K562 (cell line): ENCODE data around the gene SEPTIN1. TPM values are rescaled to one million over a fixed set of nuclear protein-coding genes. Genes with fewer than 3 reads are reported as not detected.
A peak's percentile ranks its signal among the peaks of the same experiment; 100 is the strongest.

Source experiments
- ATF4 ChIP-seq: fragments of 450-650 bp; formaldehyde crosslinking; IDR thresholded peaks from 2 replicates; pipeline ENCODE4 v1.4.0; 2022; ENCODE audit warnings: mild to moderate bottlenecking, moderate library complexity
- EGR1 ChIP-seq: fragments of 450-650 bp; conservative IDR thresholded peaks from 2 replicates; pipeline ENCODE4 v1.6.1; 2017; ENCODE audit warnings: mild to moderate bottlenecking
- EP300 ChIP-seq: IDR thresholded peaks from 2 replicates; pipeline ENCODE4 v1.6.1; 2012; ENCODE audit warnings: low read length, improper control_type of control experiment
- ETS2 ChIP-seq: IDR thresholded peaks from 2 replicates; pipeline ENCODE4 v1.6.1; 2016; ENCODE audit warnings: borderline replicate concordance, missing genetic modification characterization, mild to moderate bottlenecking, moderate library complexity, missing compliant biosample characterization; ENCODE audit not compliant: poor library complexity, severe bottlenecking
- GTF3C2 ChIP-seq: IDR thresholded peaks from 3 replicates; pipeline ENCODE4 v1.6.1; 2011; ENCODE audit warnings: borderline replicate concordance, mild to moderate bottlenecking, moderate library complexity; ENCODE audit not compliant: insufficient read length; ENCODE audit errors: extremely low read depth
- ID3 ChIP-seq, 2 experiments: fragments of 250-450 bp in 1 of 2; fragments of 450-650 bp in 1 of 2; sonication (Bioruptor Pico) in 1 of 2; IDR thresholded peaks; 2 replicates each; pipeline versions ENCODE4 v1.6.1 to v1.8.0; 2016 to 2021; ENCODE audit warnings: mild to moderate bottlenecking in 2 of 2, moderate library complexity in 2 of 2, missing compliant biosample characterization in 1 of 2, missing genetic modification characterization in 1 of 2
- MCM7 ChIP-seq, 2 experiments: fragments of 450-650 bp; IDR thresholded peaks; 2 replicates each; pipeline ENCODE4 v1.6.1; 2016 to 2018
- PRMT5 ChIP-seq: sonication (generic); formaldehyde crosslinking; IDR thresholded peaks from 2 replicates; pipeline ENCODE4 v1.5.0; 2020; ENCODE audit warnings: missing genetic modification reagents
- RBM17 ChIP-seq: fragments of 200-400 bp; formaldehyde crosslinking; IDR thresholded peaks from 2 replicates; pipeline ENCODE4 v1.6.1; 2017; ENCODE audit warnings: low read depth, mild to moderate bottlenecking, low read length, borderline replicate concordance
- SPI1 ChIP-seq: IDR thresholded peaks from 2 replicates; pipeline ENCODE4 v1.6.1; 2011; ENCODE audit warnings: low read depth, low read length, control low read depth, borderline replicate concordance
- ZNF12 ChIP-seq: sonication (generic); formaldehyde crosslinking; IDR thresholded peaks from 2 replicates; pipeline ENCODE4 v1.4.0; 2020; ENCODE audit warnings: mild to moderate bottlenecking, missing genetic modification reagents
- ZNF143 ChIP-seq: sonication (generic); formaldehyde crosslinking; IDR thresholded peaks from 2 replicates; pipeline ENCODE4 v1.9.0; 2022; ENCODE audit warnings: mild to moderate bottlenecking, missing genetic modification reagents
- polyA plus RNA-seq, 8 experiments: library from polyadenylated mRNA; depleted of rRNA in 4 of 8; stranded (reverse) in 5 of 8; unstranded in 3 of 8; fragments of >200 nt; fragmentation: Nextera tagmentation in 2 of 8; fragmentation: Illumina TruSeq in 1 of 8; extraction: Ambion mirVana in 2 of 8; extraction: Trizol in 1 of 8; gene quantifications; 2 replicates each; pipeline versions ENCODE4 v1.2.1 to v1.2.3, GENCODE V29; 2011 to 2014; ENCODE audit warnings: inconsistent platforms in 1 of 8, missing spikeins in 1 of 8
- total RNA-seq, 7 experiments: library from RNA; depleted of rRNA in 6 of 7; stranded (reverse); fragments of >200 nt in 6 of 7; fragmentation: Illumina TruSeq in 2 of 7; extraction: Trizol in 2 of 7; gene quantifications; 2 replicates each; pipeline versions ENCODE4 v1.2.1 to v1.2.3, GENCODE V29; 2011 to 2021; ENCODE audit warnings: low replicate concordance in 1 of 7
- TF ChIP-seq, protein P1 (sequence below): fragments of 200-400 bp; formaldehyde crosslinking; IDR thresholded peaks from 2 replicates; pipeline ENCODE4 v1.6.1; 2017; ENCODE audit warnings: mild to moderate bottlenecking, low read depth, low read length, moderate library complexity
- TF ChIP-seq, protein P2 (sequence below): sonication (generic); formaldehyde crosslinking; IDR thresholded peaks from 2 replicates; pipeline ENCODE4 v1.8.0; 2022; ENCODE audit warnings: mild to moderate bottlenecking, missing genetic modification reagents

SEPTIN1 gene
- total and polyA plus RNA-seq, 9 of the 15 experiments (the other 6 are each of a cell fraction or from before 2014, with no cell fraction given) = 0.23 to 5.6 (median 1.7) TPM; not detected in 1

DNA sequence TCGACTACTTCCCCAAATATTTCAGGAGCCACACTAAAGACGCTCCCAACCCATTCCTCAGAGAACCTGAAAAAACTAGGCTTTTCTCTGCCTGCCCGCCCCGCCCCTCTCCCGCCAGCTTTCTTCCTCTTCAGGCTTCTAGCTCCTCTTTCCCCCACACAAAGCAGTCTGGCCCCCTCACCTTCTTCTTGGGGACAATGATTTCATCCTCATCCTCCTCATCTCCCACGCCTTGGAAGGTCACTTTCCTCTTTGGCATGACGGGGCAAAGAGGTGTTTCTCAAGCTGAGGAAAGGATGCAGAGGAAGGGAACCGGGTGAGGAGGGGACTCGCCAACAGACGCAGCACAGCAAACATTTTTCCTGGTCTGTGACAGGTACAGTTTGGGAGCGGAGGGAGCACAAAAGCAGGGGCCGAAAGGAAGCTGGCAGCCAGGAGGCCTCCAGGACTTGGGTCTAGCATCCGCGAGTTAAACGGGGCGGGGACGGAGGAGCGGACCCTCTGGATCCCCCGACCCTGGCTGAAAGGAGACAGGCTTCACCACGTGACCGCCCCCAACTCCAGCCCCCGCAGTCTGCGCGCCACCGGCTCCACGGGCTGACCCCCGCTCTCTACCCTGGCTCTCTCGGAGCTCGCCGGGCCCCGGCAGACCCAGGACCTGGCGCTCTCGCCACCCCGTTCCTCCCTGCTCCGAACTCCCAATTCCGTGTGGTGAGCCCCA lies 27.8 kb downstream of the SEPTIN1 start (continued):
- no peak for TF ChIP-seq GTF3C2
- TF ChIP-seq ZNF143 = 0 out of 2 replicates have a peak, but pooled peaks have one; percentile 18
- no peak for TF ChIP-seq ZNF12 (CRISPR knock-in tag)
- TF ChIP-seq EP300 = no peak
- no peak for TF ChIP-seq RBM17
- no peak for TF ChIP-seq ATF4 (CRISPR knock-in tag)
- TF ChIP-seq PRMT5 (CRISPR knock-in tag) = no peak
- TF ChIP-seq EGR1 = no peak
- no peak for TF ChIP-seq ETS2 (tag)
- TF ChIP-seq SPI1 = no peak
- TF ChIP-seq, protein P1, sequence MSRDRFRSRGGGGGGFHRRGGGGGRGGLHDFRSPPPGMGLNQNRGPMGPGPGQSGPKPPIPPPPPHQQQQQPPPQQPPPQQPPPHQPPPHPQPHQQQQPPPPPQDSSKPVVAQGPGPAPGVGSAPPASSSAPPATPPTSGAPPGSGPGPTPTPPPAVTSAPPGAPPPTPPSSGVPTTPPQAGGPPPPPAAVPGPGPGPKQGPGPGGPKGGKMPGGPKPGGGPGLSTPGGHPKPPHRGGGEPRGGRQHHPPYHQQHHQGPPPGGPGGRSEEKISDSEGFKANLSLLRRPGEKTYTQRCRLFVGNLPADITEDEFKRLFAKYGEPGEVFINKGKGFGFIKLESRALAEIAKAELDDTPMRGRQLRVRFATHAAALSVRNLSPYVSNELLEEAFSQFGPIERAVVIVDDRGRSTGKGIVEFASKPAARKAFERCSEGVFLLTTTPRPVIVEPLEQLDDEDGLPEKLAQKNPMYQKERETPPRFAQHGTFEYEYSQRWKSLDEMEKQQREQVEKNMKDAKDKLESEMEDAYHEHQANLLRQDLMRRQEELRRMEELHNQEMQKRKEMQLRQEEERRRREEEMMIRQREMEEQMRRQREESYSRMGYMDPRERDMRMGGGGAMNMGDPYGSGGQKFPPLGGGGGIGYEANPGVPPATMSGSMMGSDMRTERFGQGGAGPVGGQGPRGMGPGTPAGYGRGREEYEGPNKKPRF = no peak
- TF ChIP-seq ID3 (CRISPR knock-in tag; IDR thresholded peaks at IDR 0.05) = no peak
- TF ChIP-seq ID3 (tag; IDR thresholded peaks at IDR 0.05) = no peak
- TF ChIP-seq, protein P2, sequence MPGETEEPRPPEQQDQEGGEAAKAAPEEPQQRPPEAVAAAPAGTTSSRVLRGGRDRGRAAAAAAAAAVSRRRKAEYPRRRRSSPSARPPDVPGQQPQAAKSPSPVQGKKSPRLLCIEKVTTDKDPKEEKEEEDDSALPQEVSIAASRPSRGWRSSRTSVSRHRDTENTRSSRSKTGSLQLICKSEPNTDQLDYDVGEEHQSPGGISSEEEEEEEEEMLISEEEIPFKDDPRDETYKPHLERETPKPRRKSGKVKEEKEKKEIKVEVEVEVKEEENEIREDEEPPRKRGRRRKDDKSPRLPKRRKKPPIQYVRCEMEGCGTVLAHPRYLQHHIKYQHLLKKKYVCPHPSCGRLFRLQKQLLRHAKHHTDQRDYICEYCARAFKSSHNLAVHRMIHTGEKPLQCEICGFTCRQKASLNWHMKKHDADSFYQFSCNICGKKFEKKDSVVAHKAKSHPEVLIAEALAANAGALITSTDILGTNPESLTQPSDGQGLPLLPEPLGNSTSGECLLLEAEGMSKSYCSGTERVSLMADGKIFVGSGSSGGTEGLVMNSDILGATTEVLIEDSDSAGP = no peak
- no peak for TF ChIP-seq MCM7 (IDR thresholded peaks at IDR 0.05)
